ENCODE measurements around the gene A2ML1.

- TF ChIP-seq CTCF (IDR thresholded peaks at IDR 0.05) (no peak), POLR2A (IDR thresholded peaks at IDR 0.05) (no peak)
These were observed 25.4 kb upstream of the A2ML1 start for GRCh38 chr12:8796831-8797626.
